Right hindlimb (tissue), 1 donor: Measurements from ENCODE around the gene EIF4H.

Source experiments
- DNase-seq: peaks from one replicate; pipeline ENCODE4 v3.0.0-alpha.2; 2018

Gene EIF4H

DNA sequence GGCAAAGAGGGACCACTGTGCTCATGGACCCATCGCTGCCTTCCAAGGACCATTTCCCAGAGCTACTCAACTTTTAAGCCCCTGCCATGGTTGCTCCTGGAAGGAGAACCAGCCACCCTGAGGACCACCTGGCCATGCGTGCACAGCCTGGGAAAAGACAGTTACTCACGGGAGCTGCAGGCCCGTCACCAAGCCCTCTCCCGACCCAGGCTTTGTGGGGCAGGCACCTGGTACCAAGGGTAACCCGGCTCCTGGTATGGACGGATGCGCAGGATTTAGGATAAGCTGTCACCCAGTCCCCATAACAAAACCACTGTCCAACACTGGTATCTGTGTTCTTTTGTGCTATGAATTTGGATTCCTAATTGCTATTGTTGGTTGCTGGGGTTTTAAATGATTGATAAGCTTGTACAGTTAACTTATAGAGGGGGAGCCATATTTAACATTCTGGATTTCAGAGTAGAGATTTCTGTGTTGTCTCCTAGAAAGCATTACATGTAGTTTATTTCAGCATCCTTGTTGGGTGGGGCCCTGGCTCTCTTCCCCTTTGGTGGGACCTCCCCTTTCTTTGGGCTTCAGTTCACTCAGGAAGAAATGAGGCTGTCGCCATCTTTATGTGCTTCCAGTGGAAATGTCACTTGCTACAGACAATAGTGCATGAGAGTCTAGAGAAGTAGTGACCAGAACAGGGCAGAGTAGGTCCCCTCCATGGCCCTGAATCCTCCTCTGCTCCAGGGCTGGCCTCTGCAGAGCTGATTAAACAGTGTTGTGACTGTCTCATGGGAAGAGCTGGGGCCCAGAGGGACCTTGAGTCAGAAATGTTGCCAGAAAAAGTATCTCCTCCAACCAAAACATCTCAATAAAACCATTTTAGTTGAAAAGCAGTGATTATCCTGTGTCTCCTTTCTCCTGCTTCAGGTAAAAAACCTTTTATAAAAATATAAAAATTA is 55.1 kb downstream of the EIF4H start:
- no peak for DNase-seq

DNA sequence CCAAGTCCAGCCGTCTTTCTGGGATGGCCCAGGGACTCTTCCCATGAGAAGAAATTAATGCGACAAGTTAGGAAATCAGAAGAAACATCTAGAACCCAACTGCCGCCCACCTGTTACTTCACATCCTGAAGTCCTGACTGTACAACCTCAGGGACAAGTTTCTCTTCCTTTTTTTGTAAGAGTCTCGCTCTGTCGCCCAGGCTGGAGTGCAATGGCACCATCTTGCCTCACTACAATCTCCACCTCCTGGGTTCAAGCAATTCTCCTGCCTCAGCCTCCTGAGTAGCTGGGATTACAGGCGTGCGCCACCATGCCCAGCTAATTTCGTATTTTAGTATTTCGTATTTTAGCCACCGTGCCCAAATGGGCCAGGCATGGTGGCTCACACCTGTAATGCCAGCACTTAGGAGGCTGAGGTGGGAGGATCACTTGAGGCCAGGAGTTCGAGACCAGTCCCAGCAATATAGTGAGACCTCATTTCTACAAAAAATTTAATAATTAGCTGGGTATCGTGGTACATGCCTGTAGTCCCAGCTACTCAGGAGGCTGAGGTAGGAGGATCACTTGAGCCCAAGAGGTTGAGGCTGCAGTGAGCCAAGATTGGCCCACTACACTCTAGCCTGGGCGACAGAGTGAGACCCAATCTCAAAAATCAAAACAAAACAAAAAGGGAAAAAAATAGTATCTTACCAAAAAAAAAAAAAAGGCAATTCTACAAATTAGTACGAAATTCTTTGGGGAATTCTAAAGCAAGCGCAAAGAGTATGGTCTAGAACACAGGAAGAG is 56.5 kb downstream of the EIF4H start:
- DNase-seq = no peak

DNA sequence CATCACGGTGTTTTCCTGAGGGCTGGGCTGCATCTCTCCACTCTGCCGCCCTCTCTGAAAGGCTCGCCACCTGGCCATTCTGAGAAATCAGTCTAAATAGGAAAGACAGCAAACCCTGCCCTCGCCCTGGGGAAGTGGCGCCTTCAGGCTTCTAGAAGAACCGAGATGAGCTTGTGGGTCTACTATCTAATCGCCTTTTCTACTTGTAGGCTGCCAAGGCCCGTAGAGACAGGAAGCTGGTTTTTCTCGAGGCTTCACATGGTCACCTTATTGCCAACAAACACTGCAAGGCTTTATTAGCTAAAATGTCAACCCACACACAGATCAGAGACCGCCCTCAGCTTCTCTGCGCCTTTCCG is 57.1 kb downstream of the EIF4H start:
- no peak for DNase-seq

DNA sequence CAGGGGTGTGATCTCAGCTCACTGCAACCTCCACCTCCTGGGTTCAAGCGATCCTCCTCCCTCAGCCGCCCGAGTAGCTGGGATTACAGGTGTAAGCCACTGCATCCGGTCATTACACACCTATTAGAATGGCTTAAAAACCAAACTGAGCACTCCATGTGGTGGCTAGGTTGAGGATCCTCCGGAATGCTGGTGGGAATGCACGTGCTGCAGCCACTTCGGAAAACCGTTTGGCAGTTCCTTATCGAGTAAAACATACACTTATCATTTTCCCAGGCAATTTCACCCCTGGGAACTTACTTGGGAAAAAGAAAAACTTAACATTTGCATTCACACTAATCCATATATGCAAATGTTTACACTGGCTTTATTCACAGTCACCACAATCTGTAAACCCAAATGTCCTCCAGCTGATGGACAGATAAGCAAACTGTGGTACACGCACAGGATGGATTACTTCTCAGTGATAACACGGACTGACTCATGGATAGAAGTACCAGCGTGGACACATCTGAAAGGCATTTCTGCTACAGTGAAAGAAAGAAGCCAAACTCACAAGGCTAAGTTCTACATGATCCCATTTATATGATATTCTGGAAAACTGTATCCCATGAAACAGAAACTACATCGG is 59.6 kb downstream of the EIF4H start:
- DNase-seq = no peak

GRCh38 chr7:74235518-74236268 is 61.5 kb downstream of the EIF4H start:
- no peak for DNase-seq

- no peak for DNase-seq
These were observed 62.1 kb downstream of the EIF4H start for GRCh38 chr7:74236284-74236683.

GRCh38 chr7:74240482-74240881 is 66.3 kb downstream of the EIF4H start:
- no peak for DNase-seq

DNA sequence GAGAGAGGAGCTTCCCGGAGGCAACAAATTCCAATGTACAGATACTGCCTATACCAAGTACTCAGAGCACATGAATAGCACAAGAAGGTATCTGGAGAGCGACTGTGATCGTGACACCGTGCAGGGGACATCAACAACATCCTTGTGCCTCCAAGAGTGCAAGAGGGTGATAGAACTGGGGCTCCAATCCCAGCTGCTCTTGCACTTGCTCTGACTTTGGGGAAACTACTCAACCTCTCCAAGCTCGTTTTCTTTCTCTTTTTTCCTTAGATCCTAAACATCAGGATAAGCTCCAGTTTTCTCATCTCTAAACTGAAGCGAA is 67.9 kb downstream of the EIF4H start:
- DNase-seq = no peak

DNA sequence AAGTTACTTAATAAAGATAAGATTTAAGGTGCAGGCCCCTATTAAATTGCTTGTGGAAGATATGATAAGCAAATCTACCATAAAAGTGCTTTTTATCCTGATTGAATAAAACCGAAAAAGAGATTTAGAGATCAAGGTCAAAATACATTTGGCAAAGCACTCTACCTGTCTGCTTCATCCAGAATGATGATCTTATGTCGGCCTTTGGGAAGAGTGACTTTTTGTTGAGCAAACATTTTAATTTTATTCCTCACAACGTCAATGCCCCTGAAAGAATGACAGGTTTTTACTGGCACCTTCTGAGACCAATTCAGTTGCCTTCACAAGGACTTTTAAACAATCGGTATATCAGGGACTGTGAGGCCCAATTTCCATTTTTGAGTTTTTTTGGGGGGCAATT is 72.3 kb downstream of the EIF4H start:
- no peak for DNase-seq
